Peyer's patch (tissue), 4 donors: ENCODE results near the gene ZNF432. TPM values are rescaled to one million over a fixed set of nuclear protein-coding genes. Genes with fewer than 3 reads are reported as not detected.

ENCODE experiments used
- DNase-seq, 3 donors: peaks; one replicate each; pipeline ENCODE4 v3.0.0-alpha.2; 2017 to 2019
- H3K27ac ChIP-seq, 4 donors: fragments of 200-600 bp; sonication (generic); one replicate each; pipeline ENCODE4 v1.5.1; 2016 to 2019
- H3K27me3 ChIP-seq, 2 donors: fragments of 200-600 bp; sonication (generic); one replicate each; pipeline ENCODE4 v1.5.1; 2019
- H3K36me3 ChIP-seq, 3 donors: fragments of 200-600 bp; sonication (generic); one replicate each; pipeline ENCODE4 v1.5.1; 2016 to 2019
- H3K4me1 ChIP-seq, 4 donors: fragments of 200-600 bp; sonication (generic); one replicate each; pipeline ENCODE4 v1.5.1; 2016 to 2019
- H3K4me3 ChIP-seq, 4 donors: fragments of 200-600 bp; sonication (generic); 1 replicate in 3 of 4; 2 replicates in 1 of 4; pipeline ENCODE4 v1.5.1; 2016 to 2019; ENCODE audit warnings: mild to moderate bottlenecking in 1 of 4
- H3K9me3 ChIP-seq, 4 donors: fragments of 200-600 bp; sonication (generic); one replicate each; pipeline ENCODE4 v1.5.1; 2016 to 2019; ENCODE audit warnings: mild to moderate bottlenecking in 1 of 4
- POLR2A ChIP-seq, 2 donors: fragments of 450-650 bp; IDR thresholded peaks; one replicate each; pipeline ENCODE4 v1.5.1; 2017; ENCODE audit warnings: antibody characterized with exemption in 2 of 2, mild to moderate bottlenecking in 2 of 2, moderate library complexity in 2 of 2
- total RNA-seq, 4 donors: library from RNA; depleted of rRNA; stranded (reverse); fragments of >200 nt; gene quantifications; one replicate each; pipeline ENCODE4 v1.1.0, GENCODE V29; 2016
- TF ChIP-seq, protein P1 (sequence below), 6 experiments: fragments of 450-650 bp in 4 of 6; fragments of 200-600 bp in 2 of 6; sonication (generic) in 1 of 6; IDR thresholded peaks; one replicate each; pipeline ENCODE4 v1.5.1; 2017 to 2019; ENCODE audit warnings: antibody characterized with exemption in 6 of 6, mild to moderate bottlenecking in 3 of 6, moderate library complexity in 1 of 6

The ZNF432 gene
- total RNA-seq, 4 donors from 2014 or later, result 5.8 to 19.0 (median 12.0) TPM

GRCh38 chr19:51994048-51994644, 54.5 kb downstream of the ZNF432 start:
- no peak for DNase-seq
- Histone ChIP-seq H3K9me3 (peaks cover 0 to 86% (median 31%) of the 10 kb centered on the region in 4 donors), H3K36me3 (peaks cover 0 to 64% (median 0%) of the 10 kb centered on the region in 3 donors), H3K4me1 (no peaks in the 10 kb centered on the region), H3K27ac (no peak overlapping the region), H3K27me3 (no peaks in the 10 kb centered on the region), H3K4me3 (no peak overlapping the region)
- no peak for TF ChIP-seq POLR2A (IDR thresholded peaks at IDR 0.05)
- TF ChIP-seq, protein P1, sequence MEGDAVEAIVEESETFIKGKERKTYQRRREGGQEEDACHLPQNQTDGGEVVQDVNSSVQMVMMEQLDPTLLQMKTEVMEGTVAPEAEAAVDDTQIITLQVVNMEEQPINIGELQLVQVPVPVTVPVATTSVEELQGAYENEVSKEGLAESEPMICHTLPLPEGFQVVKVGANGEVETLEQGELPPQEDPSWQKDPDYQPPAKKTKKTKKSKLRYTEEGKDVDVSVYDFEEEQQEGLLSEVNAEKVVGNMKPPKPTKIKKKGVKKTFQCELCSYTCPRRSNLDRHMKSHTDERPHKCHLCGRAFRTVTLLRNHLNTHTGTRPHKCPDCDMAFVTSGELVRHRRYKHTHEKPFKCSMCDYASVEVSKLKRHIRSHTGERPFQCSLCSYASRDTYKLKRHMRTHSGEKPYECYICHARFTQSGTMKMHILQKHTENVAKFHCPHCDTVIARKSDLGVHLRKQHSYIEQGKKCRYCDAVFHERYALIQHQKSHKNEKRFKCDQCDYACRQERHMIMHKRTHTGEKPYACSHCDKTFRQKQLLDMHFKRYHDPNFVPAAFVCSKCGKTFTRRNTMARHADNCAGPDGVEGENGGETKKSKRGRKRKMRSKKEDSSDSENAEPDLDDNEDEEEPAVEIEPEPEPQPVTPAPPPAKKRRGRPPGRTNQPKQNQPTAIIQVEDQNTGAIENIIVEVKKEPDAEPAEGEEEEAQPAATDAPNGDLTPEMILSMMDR (IDR thresholded peaks at IDR 0.05), result no peak

DNA sequence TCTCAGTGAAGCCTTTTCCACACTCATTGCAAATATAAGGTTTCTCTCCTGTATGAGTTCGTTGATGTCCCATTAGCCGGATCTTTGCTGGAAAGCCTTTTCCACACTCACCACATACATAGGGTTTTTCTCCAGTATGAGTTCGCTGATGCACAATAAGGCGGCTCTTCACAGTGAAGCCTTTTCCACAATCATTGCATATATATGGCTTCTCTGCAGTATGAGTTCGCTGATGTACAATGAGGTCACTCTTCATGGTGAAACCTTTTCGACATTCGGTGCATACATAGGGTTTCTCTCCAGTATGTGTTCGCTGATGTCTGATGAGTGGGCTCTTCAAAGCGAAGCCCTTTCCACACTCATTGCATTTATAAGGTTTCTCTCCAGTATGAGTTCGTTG, 55.2 kb downstream of the ZNF432 start:
- DNase-seq, result no peak
- Histone ChIP-seq H3K9me3 (peaks cover 0 to 86% (median 28%) of the 10 kb centered on the region in 4 donors), H3K36me3 (peaks cover 0 to 57% (median 0%) of the 10 kb centered on the region in 3 donors), H3K4me1 (no peaks in the 10 kb centered on the region), H3K4me3 (no peak overlapping the region), H3K27ac (no peak overlapping the region), H3K27me3 (no peaks in the 10 kb centered on the region)
- no peak for TF ChIP-seq POLR2A (IDR thresholded peaks at IDR 0.05)
- TF ChIP-seq, protein P1 (IDR thresholded peaks at IDR 0.05), result no peak

GRCh38 chr19:51986309-51987291, 62.0 kb downstream of the ZNF432 start, which contains the start of gene ZNF350:
Gene ZNF350 (minus strand): TSS chr19:51986840. CDS start chr19:51974360, 12,480 bp downstream.
- Histone ChIP-seq H3K36me3 (peaks cover 0 to 3% (median 0%) of the 10 kb centered on the region in 3 donors), H3K9me3 (peaks cover 0 to 51% (median 2%) of the 10 kb centered on the region in 4 donors), H3K4me3 (peak within 1 kb of the TSS; percentile 62 to 82 (median 74)), H3K27ac (peak within 1 kb of the TSS; percentile 58 to 75 (median 72)), H3K4me1 (peaks cover 0 to 7% (median 2%) of the 10 kb centered on the region in 4 donors), H3K27me3 (no peaks in the 10 kb centered on the region)
- TF ChIP-seq POLR2A (IDR thresholded peaks at IDR 0.05), result peak in 1 of 2 donors; percentile 48
- TF ChIP-seq, protein P1 (IDR thresholded peaks at IDR 0.05), result no peak
- DNase-seq, result peak; percentile 88 to 99 (median 99)

DNA sequence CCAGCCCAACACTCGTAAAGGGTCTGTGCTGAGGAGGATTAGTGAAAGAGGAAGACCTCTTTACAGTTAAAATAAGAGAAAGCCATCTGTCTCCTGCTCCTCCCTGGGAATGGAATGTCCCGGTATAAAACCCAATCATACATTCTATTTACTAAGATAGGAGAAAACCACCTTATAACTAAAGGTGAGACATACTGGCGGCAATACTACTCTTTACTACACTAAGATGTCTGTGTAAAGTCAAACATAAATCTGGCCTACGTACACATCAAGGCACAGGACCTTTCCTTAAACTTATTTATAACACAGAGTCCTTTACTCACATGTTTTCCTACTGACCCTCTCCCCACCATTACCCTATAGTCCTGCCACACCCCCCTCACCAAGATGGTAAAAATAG, 65.3 kb downstream of the ZNF432 start:
- Histone ChIP-seq H3K36me3 (peaks cover 0 to 34% (median 0%) of the 10 kb centered on the region in 3 donors), H3K27ac (no peak overlapping the region), H3K4me1 (peaks cover 0 to 7% (median 2%) of the 10 kb centered on the region in 4 donors), H3K9me3 (peaks cover 0 to 60% (median 10%) of the 10 kb centered on the region in 4 donors), H3K27me3 (no peaks in the 10 kb centered on the region), H3K4me3 (no peak overlapping the region)
- TF ChIP-seq, protein P1 (IDR thresholded peaks at IDR 0.05), result no peak
- no peak for TF ChIP-seq POLR2A (IDR thresholded peaks at IDR 0.05)
- DNase-seq, result no peak

Other genes with a start within 250 kb of the ZNF432 start
- gene ZNF577, start 160.9 kb downstream of the ZNF432 start, total RNA-seq, result 10 to 100 TPM; 10.7 to 66.8 (median 26.1) TPM
- 10 to 100 TPM in 1 of 4 donors, 1 to 10 TPM in 3; 3.5 to 12.4 (median 9.4) TPM for gene ZNF649, start 143.8 kb downstream of the ZNF432 start, total RNA-seq
- 1 to 10 TPM; 2.4 to 9.8 (median 6.0) TPM for gene ZNF613, start 121.4 kb downstream of the ZNF432 start, total RNA-seq
- gene ZNF350, start 62.0 kb downstream of the ZNF432 start, total RNA-seq, result 10 to 100 TPM; 10.3 to 48.7 (median 17.8) TPM
- gene ZNF615, start 40.6 kb downstream of the ZNF432 start, total RNA-seq, result 10 to 100 TPM in 3 of 4 donors, 1 to 10 TPM in 1; 6.5 to 14.0 (median 10.0) TPM
- 1 to 10 TPM; 2.5 to 5.1 (median 3.6) TPM for gene ZNF614, start 20.5 kb downstream of the ZNF432 start, total RNA-seq
- gene ZNF841, start 46.9 kb upstream of the ZNF432 start, total RNA-seq, result 10 to 100 TPM; 18.4 to 56.9 (median 24.5) TPM
- gene ZNF616, start 91.1 kb upstream of the ZNF432 start, total RNA-seq, result 1 to 10 TPM; 4.9 to 9.9 (median 5.3) TPM
- gene ZNF836, start 122.8 kb upstream of the ZNF432 start, total RNA-seq, result 10 to 100 TPM in 1 of 4 donors, 1 to 10 TPM in 3; 7.0 to 11.9 (median 9.2) TPM
- gene PPP2R1A, start 141.2 kb upstream of the ZNF432 start, total RNA-seq, result 100 to 1,000 TPM; 198 to 284 (median 234) TPM
- 10 to 100 TPM in 1 of 4 donors, 1 to 10 TPM in 3; 4.0 to 15.7 (median 7.0) TPM for gene ZNF766, start 220.7 kb upstream of the ZNF432 start, total RNA-seq
- 10 to 100 TPM in 3 of 4 donors, 1 to 10 TPM in 1; 6.0 to 19.8 (median 12.5) TPM for gene ZNF480, start 248.3 kb upstream of the ZNF432 start, total RNA-seq